Upper lobe of right lung (tissue), 1 donor: ENCODE results near the gene SF1. TPM values are rescaled to one million over a fixed set of nuclear protein-coding genes. Genes with fewer than 3 reads are reported as not detected.

Experiments used
- ATAC-seq: fragments of 200-7000 bp; cut with Tn5 transposase; one replicate; pipeline ENCODE4 v1.9.1; 2020; ENCODE audit warnings: mild to moderate bottlenecking, moderate library complexity
- DNase-seq: peaks from one replicate; pipeline ENCODE4 v3.0.0-alpha.2; 2020
- H3K27ac ChIP-seq: fragments of 200-600 bp; one replicate; pipeline ENCODE4 v1.8.0; 2022
- H3K27me3 ChIP-seq: fragments of 200-600 bp; one replicate; pipeline ENCODE4 v1.8.0; 2022; ENCODE audit warnings: mild to moderate bottlenecking
- H3K36me3 ChIP-seq: fragments of 200-600 bp; one replicate; pipeline ENCODE4 v1.8.0; 2022
- H3K4me1 ChIP-seq: fragments of 200-600 bp; one replicate; pipeline ENCODE4 v1.8.0; 2022
- H3K4me3 ChIP-seq: fragments of 200-600 bp; one replicate; pipeline ENCODE4 v1.8.0; 2022; ENCODE audit warnings: mild to moderate bottlenecking
- H3K9me3 ChIP-seq: fragments of 200-600 bp; one replicate; pipeline ENCODE4 v1.8.0; 2022
- intact Hi-C: fragments of 100-400 bp; cut with DNase I; formaldehyde crosslinking; loops from one replicate; pipeline ENCODE4 v1.11.0; 2022
- total RNA-seq: library from RNA; stranded (reverse); fragmentation: NEBNext Ultra II Directional; extraction: Animal tissue kit (Norgen Biotek cat#: 25700); gene quantifications from one replicate; pipeline ENCODE4 v1.2.1, GENCODE V29; 2021
- TF ChIP-seq, protein P1 (sequence below): fragments of 200-600 bp; IDR thresholded peaks from one replicate; pipeline ENCODE4 v1.8.0; 2022; ENCODE audit warnings: antibody characterized with exemption
- donor health status: DM: no; HTN: yes; CAD: no; lungs with severe emphysema.

Gene SF1
- total RNA-seq, 1 donor from 2014 or later = 294 TPM

DNA sequence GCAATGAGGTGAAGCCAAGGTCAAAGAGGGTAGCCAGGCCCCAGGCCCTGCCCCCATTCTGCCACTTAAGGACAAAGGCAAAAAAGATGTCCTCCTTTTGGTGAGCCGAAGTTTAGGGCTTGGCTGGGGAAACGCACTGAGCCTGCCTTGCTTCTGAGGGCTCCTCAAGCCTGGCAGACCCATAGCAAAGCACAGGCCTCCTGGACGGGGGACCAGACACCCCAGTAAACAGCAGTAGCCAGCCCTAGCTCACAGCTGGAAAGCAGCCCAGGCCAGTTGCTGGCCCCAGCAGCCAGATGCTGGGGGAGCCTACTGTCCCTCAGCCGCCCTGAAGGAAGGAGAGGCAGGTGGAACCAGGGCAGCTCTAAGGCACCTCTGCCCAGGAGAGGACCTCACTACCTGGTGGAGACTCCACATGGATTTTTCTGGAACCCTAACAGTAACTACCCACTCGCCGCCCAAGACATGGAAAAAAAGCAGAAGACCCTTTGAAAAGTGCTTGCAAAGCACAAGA is 14.8 kb downstream of the SF1 start:
- Histone ChIP-seq H3K27ac (no peak overlapping the region), H3K4me3 (no peak overlapping the region), H3K4me1 (peaks cover 19% of the 10 kb centered on the region), H3K27me3 (no peaks in the 10 kb centered on the region), H3K9me3 (no peaks in the 10 kb centered on the region), H3K36me3 (peaks cover 63% of the 10 kb centered on the region)
- intact Hi-C loops = no loop called here
- no peak for ATAC-seq
- TF ChIP-seq, protein P1, sequence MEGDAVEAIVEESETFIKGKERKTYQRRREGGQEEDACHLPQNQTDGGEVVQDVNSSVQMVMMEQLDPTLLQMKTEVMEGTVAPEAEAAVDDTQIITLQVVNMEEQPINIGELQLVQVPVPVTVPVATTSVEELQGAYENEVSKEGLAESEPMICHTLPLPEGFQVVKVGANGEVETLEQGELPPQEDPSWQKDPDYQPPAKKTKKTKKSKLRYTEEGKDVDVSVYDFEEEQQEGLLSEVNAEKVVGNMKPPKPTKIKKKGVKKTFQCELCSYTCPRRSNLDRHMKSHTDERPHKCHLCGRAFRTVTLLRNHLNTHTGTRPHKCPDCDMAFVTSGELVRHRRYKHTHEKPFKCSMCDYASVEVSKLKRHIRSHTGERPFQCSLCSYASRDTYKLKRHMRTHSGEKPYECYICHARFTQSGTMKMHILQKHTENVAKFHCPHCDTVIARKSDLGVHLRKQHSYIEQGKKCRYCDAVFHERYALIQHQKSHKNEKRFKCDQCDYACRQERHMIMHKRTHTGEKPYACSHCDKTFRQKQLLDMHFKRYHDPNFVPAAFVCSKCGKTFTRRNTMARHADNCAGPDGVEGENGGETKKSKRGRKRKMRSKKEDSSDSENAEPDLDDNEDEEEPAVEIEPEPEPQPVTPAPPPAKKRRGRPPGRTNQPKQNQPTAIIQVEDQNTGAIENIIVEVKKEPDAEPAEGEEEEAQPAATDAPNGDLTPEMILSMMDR = no peak
- DNase-seq = peak; percentile 53

DNA sequence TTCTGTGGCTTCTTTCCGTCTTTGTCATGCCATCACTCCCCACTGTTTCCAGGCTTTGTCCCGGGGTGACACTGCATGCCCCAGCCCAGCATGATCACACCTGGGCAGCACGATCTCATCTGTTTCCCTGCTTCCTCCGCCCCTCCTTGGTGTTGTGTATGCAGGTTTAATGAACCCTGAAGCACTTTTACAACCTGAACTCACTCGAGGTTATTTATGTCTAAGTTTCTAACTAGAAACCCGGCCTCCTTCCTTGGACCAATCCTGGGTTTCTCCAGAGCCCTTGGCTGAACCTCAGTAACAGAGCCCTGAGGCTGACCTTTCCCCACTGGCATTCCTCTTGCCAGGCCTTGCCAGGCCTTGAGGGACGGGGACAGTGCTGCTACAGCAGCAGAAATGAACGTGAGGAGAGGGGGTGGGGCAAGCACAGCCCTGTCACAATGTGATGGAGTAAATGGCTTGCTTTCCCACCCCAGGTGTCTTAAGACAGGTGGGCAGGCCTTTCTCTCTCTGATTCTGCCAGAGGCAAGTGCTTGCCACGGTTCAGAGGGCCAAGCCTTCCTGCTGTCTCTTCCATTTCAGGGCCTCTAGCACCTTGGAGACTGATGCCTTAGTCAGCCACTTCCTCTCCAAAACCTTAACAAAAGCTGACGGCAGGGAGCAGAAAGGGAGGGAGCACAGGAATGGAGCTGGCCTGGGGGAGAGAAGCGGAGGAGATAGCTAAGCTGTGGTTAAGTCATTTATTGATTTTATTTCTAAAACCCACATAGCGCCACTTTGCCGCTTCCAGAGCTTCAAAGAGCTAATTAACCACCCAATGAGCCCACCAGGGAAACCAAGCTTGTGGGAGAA is 15.4 kb downstream of the SF1 start:
- H3K9me3 ChIP-seq = no peaks in the 10 kb centered on the region
- TF ChIP-seq, protein P1 = no peak
- intact Hi-C loops = no loop called here
- H3K27me3 ChIP-seq = no peaks in the 10 kb centered on the region
- ATAC-seq (no peak), DNase-seq (peak; percentile 46)
- H3K36me3 ChIP-seq = peaks cover 56% of the 10 kb centered on the region
- no peak overlapping the region for H3K4me3 ChIP-seq
- H3K4me1 ChIP-seq = peaks cover 19% of the 10 kb centered on the region
- no peak overlapping the region for H3K27ac ChIP-seq

DNA sequence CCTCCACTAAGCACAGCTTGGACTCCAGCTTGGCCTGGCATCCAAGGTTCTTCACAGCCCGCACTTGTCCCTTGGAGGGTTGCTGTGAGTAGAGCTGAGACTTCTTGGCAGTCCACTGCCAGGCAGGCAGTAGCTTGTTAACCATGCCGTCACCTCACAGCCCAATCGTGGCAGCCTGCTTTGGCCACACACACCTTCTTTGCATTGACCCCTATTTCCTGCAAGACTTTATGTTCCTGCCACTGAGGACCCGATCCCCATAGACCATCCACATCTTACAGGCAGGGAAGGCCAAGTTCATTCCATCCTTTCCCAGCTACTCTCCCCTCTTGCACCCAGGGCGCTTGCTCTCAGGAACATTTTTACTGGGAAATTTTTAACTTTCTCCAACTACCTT is 16.1 kb downstream of the SF1 start:
- DNase-seq (peak; percentile 59), ATAC-seq (no peak)
- TF ChIP-seq, protein P1 = no peak
- Histone ChIP-seq H3K4me3 (no peak overlapping the region), H3K4me1 (peaks cover 19% of the 10 kb centered on the region), H3K36me3 (peaks cover 50% of the 10 kb centered on the region), H3K27me3 (no peaks in the 10 kb centered on the region), H3K9me3 (no peaks in the 10 kb centered on the region), H3K27ac (peak overlapping the region; percentile 17)
- intact Hi-C loops = no loop called here

DNA sequence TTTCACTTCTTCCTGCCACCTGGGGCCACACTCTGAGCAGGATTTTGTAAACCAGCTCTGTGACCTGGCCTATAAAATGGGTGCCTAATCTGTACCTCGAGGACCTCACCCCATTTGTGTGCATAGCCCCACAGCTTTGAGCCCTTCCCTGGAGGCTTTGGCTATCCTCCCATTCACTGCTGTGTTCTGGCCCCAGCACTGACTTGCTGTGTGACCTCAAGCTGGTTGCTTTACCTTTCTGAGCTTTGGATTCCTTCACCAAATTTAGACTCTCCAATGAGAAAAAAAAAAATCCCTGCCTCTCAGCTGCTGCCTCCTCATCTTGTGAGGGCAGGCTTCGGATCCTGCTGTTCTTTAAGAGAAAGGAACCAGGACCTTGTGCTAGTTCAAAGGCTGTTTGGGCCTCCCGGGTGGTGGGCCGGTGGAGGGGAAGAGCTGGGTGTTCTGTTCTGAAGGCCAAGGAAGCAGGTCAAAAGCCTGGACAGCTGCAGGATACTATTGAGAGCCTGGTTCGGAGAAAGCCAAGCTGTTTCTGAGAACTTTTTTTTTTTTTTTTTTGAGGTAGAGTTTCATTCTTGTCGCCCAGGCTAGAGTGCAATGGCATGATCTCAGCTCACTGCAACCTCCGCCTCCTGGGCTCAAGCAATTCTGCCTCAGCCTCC is 17.5 kb downstream of the SF1 start:
- no peak overlapping the region for H3K4me3 ChIP-seq
- H3K27ac ChIP-seq = no peak overlapping the region
- H3K9me3 ChIP-seq = no peaks in the 10 kb centered on the region
- H3K4me1 ChIP-seq = peaks cover 19% of the 10 kb centered on the region
- no peaks in the 10 kb centered on the region for H3K27me3 ChIP-seq
- peak; percentile 21 for DNase-seq
- H3K36me3 ChIP-seq = peaks cover 36% of the 10 kb centered on the region
- ATAC-seq = no peak
- TF ChIP-seq, protein P1 = no peak
- intact Hi-C loops = no loop called here

DNA sequence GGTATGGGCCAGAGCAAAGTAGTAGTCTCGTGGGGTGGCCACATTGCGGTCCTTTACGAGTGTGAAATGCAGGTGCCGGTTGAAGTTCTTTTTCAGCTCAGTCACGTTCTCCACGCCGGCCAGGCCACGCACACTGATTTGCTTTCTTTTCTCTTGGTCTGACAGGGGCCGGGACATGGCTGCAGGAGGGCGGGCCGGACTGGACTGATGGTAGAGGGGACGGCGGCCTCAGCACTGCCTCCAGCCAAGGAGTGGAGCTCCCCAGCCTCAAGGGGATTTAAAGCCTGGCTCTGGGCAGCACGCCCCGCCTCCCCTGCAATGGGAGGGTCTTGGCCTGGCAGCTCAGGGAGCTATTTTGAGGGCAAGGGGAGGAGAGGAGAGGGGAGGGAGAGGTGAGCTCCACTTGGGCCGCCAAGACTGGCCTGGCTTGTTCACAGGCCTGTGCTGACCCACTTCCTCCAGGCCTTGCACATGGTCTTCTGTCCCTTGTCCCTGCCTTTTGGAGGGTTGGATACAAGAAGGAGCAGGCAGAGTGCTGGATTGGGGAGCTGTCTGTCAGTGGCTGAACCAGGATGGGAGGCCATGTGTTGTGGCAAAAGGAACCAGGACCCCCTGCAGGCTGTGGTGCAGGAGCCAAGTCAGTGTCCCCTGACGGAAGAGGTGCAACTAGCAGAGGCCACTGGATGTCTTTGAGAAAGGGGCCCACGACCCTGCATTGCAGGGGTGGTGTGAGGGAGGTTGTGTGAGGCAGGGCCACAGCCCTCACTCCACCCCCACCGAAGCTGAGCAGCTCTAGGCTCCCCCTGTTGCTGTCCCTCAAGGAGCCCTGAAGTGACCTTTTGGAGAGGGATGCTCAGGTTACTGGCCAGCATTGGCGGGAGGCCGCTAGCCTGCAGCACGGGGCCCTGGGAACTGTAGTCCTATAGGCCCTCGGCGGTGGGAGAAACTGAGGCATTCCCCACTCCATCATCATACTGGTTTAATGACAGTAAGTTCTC is 18.3 kb downstream of the SF1 start, which contains the start of gene PYGM:
Gene PYGM (minus strand): TSS at position 253 of the 998 bp plus-strand sequence. CDS start 76 bp downstream, at position 177.
- Histone ChIP-seq H3K27me3 (no peaks in the 10 kb centered on the region), H3K36me3 (peaks cover 28% of the 10 kb centered on the region), H3K4me1 (peaks cover 19% of the 10 kb centered on the region), H3K4me3 (peak within 1 kb of the TSS; percentile 8), H3K9me3 (no peaks in the 10 kb centered on the region), H3K27ac (peak within 1 kb of the TSS; percentile 24)
- DNase-seq = peak; percentile 71
- TF ChIP-seq, protein P1 = no peak
- peak; percentile 57 for ATAC-seq
- intact Hi-C loops = no loop called here
